Measurements from ENCODE around the gene ENOX1. TPM values are rescaled to one million over a fixed set of nuclear protein-coding genes. Genes with fewer than 3 reads are reported as not detected.

The ENOX1 gene
- total RNA-seq, 2 experiments from 2014 or later: 0.07 to 0.19 TPM

DNA sequence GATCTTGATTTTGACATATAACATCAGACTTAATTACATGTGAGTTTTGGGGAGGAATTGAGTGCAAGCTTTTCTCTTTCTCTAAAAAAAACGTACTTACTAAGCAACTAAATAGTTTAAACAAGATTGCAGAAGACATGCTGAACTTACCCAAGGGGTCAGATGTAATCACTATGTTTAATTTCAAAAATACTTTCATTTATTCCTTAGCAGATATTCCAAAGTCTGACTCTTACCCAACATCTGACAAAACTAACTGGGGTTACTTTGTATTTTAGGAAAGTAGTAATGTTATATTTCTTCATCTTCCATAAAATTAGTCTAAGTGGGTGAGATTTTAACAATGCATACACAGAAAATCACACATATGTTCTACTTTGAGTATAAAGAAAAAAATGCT is 493.2 kb downstream of the ENOX1 start:
- Mint-ChIP-seq H3K4me1 (no peaks in the 10 kb centered on the region), H3K27me3 (peaks cover 16% of the 10 kb centered on the region), H3K4me3 (no peak overlapping the region), H3K36me3 (ENCODE audit: low read depth) (no peaks in the 10 kb centered on the region), H3K9me3 (no peaks in the 10 kb centered on the region), H3K27ac (no peak overlapping the region)
- ChIA-PET POLR2A (no interaction called here), CTCF (interaction anchor here (0.5 to 1.0 kb wide), 2 partner anchors 27 to 53 kb away, joined by 3 read pairs; no protein-coding TSS in a partner anchor)
- no peak for DNase-seq

- Mint-ChIP-seq H3K9me3 (no peaks in the 10 kb centered on the region), H3K36me3 (ENCODE audit: low read depth) (no peaks in the 10 kb centered on the region), H3K4me1 (no peaks in the 10 kb centered on the region), H3K4me3 (no peak overlapping the region), H3K27ac (no peak overlapping the region), H3K27me3 (peaks cover 14% of the 10 kb centered on the region)
- CTCF ChIA-PET: interaction anchor here (1.0 kb wide), 1 partner anchor 27 kb away, joined by 3 read pairs; no protein-coding TSS in a partner anchor
- POLR2A ChIA-PET: no interaction called here
- no peak for DNase-seq
These were observed 493.8 kb downstream of the ENOX1 start for GRCh38 chr13:43293008-43293407.

DNA sequence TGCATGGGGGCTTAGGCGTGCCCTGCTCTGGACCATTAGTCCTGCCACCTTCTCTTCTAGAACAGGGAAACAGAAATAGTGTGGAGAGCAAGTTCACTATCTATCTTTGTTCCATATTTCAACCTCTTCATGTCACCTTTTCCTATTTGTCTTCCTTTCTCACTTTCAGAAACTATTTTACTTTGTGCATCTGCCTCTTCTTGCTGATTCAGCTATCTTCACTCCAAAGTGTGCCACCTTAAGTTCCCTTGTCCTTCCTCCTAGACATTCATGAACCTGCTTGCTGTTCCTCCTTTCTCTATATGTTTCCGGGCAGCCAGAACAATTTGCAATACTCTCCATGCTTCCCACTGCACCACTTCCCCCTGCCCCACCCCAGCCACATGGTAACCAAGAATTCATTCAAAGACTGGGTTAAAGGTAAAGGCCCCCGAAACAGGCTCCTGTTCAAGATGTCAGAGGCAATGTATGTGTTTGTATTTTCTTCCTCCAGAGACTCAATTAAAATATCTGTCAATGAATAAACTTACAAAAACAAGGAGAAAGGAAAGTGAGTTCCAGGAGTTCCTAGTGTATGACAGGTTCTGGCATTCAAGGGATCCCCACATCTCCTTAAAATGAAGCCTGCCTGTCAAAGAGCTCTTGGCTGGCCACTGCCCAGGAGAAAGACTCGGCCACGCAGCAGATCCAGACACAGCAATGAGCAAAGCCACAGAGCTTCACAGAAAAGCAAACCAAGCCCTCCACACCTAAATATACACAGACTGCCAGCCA is 495.3 kb downstream of the ENOX1 start:
- ChIA-PET CTCF (no interaction called here), POLR2A (no interaction called here)
- Mint-ChIP-seq H3K4me1 (no peaks in the 10 kb centered on the region), H3K36me3 (ENCODE audit: low read depth) (no peaks in the 10 kb centered on the region), H3K27me3 (peaks cover 10% of the 10 kb centered on the region), H3K27ac (no peak overlapping the region), H3K9me3 (no peaks in the 10 kb centered on the region), H3K4me3 (no peak overlapping the region)
- DNase-seq: no peak

GRCh38 chr13:43289470-43290255 is 497.1 kb downstream of the ENOX1 start:
- H3K36me3 Mint-ChIP-seq (ENCODE audit: low read depth): no peaks in the 10 kb centered on the region
- ChIA-PET CTCF (no interaction called here), POLR2A (no interaction called here)
- no peaks in the 10 kb centered on the region for H3K4me1 Mint-ChIP-seq
- H3K4me3 Mint-ChIP-seq: no peak overlapping the region
- no peaks in the 10 kb centered on the region for H3K9me3 Mint-ChIP-seq
- H3K27ac Mint-ChIP-seq: no peak overlapping the region
- DNase-seq: no peak
- H3K27me3 Mint-ChIP-seq: peaks cover 10% of the 10 kb centered on the region

DNA sequence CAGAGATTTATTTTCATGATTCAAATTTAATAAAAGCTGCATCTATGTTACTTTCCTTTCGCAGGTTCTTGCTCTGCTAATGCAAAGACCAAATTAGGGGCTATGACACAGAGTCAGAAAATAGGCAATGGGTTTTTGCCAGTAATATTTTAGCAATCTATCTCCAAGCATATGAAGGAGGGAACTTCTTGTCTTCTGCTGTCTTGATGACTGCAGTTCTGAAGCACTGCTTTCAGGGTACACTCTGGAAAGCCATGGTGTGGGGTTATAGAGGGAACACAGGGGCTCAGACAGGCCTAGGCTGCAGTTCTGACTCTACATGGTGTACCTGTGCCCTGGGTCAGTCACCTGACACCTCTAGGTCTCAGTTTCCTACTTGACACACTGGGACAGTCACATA is 500.0 kb downstream of the ENOX1 start:
- CTCF ChIA-PET: no interaction called here
- DNase-seq: no peak
- Mint-ChIP-seq H3K4me1 (no peaks in the 10 kb centered on the region), H3K27ac (no peak overlapping the region), H3K27me3 (peaks cover 10% of the 10 kb centered on the region), H3K36me3 (ENCODE audit: low read depth) (no peaks in the 10 kb centered on the region), H3K4me3 (no peak overlapping the region), H3K9me3 (no peaks in the 10 kb centered on the region)
- POLR2A ChIA-PET: no interaction called here

GRCh38 chr13:43285933-43286597 is 500.7 kb downstream of the ENOX1 start:
- H3K36me3 Mint-ChIP-seq (ENCODE audit: low read depth): no peaks in the 10 kb centered on the region
- H3K9me3 Mint-ChIP-seq: no peaks in the 10 kb centered on the region
- H3K4me3 Mint-ChIP-seq: no peak overlapping the region
- DNase-seq: no peak
- ChIA-PET POLR2A (no interaction called here), CTCF (no interaction called here)
- H3K27ac Mint-ChIP-seq: no peak overlapping the region
- H3K27me3 Mint-ChIP-seq: peaks cover 10% of the 10 kb centered on the region
- H3K4me1 Mint-ChIP-seq: no peaks in the 10 kb centered on the region

DNA sequence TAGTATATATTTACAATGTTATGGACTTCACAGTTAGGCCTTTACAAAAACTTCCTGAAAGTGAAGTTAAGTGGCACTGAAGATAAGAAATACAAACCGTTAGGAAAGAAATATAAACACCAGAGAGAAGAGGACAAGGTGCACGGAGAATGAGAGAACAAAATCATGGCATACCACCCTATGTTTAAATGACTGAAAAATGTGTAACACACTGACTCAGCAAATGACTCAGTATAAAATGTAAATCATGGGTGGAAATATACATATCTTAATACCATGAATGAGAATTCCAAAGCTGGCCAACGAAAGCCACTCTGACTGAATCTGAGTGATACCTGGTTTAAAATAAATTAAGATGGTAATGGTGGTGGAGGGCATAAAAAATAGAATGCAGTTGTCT is 502.6 kb downstream of the ENOX1 start:
- Mint-ChIP-seq H3K4me1 (no peaks in the 10 kb centered on the region), H3K4me3 (no peak overlapping the region), H3K36me3 (ENCODE audit: low read depth) (no peaks in the 10 kb centered on the region), H3K27me3 (peaks cover 5% of the 10 kb centered on the region), H3K9me3 (no peaks in the 10 kb centered on the region), H3K27ac (no peak overlapping the region)
- DNase-seq: no peak
- ChIA-PET POLR2A (no interaction called here), CTCF (no interaction called here)

DNA sequence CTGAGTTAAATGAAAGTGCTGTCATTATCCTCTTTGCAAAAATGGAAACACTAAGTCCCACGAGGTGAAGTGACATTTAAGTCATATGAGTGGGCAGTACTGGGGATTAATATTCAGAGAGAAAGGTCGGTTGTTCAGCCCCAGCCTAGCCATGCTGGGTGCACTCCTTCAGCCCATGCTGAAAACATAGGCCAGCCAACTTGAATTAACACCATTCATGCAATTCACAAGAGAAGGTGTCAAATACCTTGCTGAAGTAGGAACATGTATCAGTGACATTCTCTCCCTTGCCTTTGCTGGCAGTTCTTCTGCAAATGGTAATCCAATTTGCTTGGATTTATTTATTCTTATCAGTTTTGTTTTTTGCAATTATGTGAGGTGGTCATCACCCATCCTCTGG is 507.1 kb downstream of the ENOX1 start:
- no peak for DNase-seq
- H3K9me3 Mint-ChIP-seq: no peaks in the 10 kb centered on the region
- H3K36me3 Mint-ChIP-seq (ENCODE audit: low read depth): no peaks in the 10 kb centered on the region
- H3K4me3 Mint-ChIP-seq: no peak overlapping the region
- peaks cover 2% of the 10 kb centered on the region for H3K27me3 Mint-ChIP-seq
- ChIA-PET POLR2A (no interaction called here), CTCF (no interaction called here)
- H3K27ac Mint-ChIP-seq: no peak overlapping the region
- H3K4me1 Mint-ChIP-seq: no peaks in the 10 kb centered on the region

DNA sequence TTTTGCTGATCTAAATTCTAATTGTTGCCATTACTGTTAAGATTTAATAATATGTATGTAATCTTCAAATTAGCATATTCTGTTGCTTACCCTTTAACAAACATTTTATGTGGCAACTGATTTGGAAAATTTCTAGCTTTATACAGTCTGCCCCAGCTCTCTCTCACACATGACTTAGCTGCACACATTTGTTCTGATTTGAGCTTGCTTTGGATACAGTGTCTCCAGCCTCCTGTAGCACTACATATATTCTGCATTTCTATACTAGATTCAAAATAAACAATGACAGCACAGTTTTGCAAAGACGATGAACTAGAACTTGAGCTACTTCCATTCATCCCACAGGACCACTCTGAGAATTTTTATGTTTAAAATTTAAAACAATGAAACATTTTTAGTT is 508.6 kb downstream of the ENOX1 start:
- no peak overlapping the region for H3K4me3 Mint-ChIP-seq
- H3K4me1 Mint-ChIP-seq: no peaks in the 10 kb centered on the region
- no peak overlapping the region for H3K27ac Mint-ChIP-seq
- ChIA-PET POLR2A (no interaction called here), CTCF (no interaction called here)
- DNase-seq: no peak
- peaks cover 2% of the 10 kb centered on the region for H3K27me3 Mint-ChIP-seq
- no peaks in the 10 kb centered on the region for H3K9me3 Mint-ChIP-seq
- no peaks in the 10 kb centered on the region for H3K36me3 Mint-ChIP-seq (ENCODE audit: low read depth)

- Mint-ChIP-seq H3K4me1 (no peaks in the 10 kb centered on the region), H3K27ac (no peak overlapping the region), H3K4me3 (no peak overlapping the region), H3K36me3 (ENCODE audit: low read depth) (no peaks in the 10 kb centered on the region), H3K9me3 (no peaks in the 10 kb centered on the region), H3K27me3 (peaks cover 2% of the 10 kb centered on the region)
- ChIA-PET CTCF (no interaction called here), POLR2A (no interaction called here)
- no peak for DNase-seq
These were observed 509.6 kb downstream of the ENOX1 start for GRCh38 chr13:43277142-43277541.

DNA sequence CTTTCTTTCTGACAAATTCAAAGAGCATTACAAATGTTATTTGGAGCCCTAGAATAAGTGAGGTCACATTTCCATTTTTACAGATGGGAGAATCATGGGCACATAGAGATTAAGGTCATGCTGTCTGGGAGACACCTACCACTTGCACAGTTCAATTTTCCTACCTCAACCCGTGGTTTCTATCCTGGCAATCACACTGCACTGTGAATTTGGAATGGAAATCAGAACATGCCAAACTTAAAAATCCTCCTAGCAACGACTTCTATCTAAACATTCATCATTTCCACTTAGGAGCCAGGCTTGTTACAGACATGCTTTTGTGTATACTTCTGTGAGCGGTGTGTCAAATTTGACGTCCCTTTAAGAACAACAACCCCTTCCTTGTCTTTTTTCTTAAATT is 511.9 kb downstream of the ENOX1 start:
- no peaks in the 10 kb centered on the region for H3K36me3 Mint-ChIP-seq (ENCODE audit: low read depth)
- ChIA-PET CTCF (interaction anchor here (0.5 kb wide), 1 partner anchor 486 kb away, joined by 3 read pairs; no protein-coding TSS in a partner anchor), POLR2A (no interaction called here)
- DNase-seq: no peak
- H3K4me1 Mint-ChIP-seq: no peaks in the 10 kb centered on the region
- H3K27me3 Mint-ChIP-seq: peaks cover 2% of the 10 kb centered on the region
- H3K9me3 Mint-ChIP-seq: no peaks in the 10 kb centered on the region
- no peak overlapping the region for H3K27ac Mint-ChIP-seq
- H3K4me3 Mint-ChIP-seq: no peak overlapping the region

GRCh38 chr13:43273362-43273761 is 513.4 kb downstream of the ENOX1 start:
- no peak for DNase-seq
- Mint-ChIP-seq H3K27me3 (peaks cover 2% of the 10 kb centered on the region), H3K4me3 (no peak overlapping the region), H3K27ac (no peak overlapping the region), H3K4me1 (no peaks in the 10 kb centered on the region), H3K9me3 (no peaks in the 10 kb centered on the region), H3K36me3 (ENCODE audit: low read depth) (no peaks in the 10 kb centered on the region)
- POLR2A ChIA-PET: no interaction called here
- CTCF ChIA-PET: no interaction called here

DNA sequence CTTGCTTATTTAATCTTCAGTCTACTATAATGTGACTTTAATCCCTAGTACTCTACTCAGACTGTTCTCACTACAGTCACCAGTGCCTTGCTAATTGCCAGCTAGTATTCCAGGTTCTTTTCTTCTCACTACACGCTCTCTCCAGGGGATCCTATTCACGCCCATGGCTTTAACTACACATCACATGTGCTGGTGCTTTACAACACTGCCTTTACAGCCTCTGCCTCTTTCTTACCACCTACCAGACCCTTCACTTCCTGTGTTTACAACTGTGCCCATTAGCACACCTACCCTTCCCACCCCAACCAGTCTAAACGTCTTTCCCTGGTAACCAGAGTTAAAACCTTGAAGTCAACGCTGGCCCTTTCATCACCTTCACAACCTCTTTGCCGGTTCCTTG is 513.9 kb downstream of the ENOX1 start:
- Mint-ChIP-seq H3K9me3 (no peaks in the 10 kb centered on the region), H3K36me3 (ENCODE audit: low read depth) (no peaks in the 10 kb centered on the region), H3K27me3 (peaks cover 2% of the 10 kb centered on the region), H3K4me1 (no peaks in the 10 kb centered on the region), H3K27ac (no peak overlapping the region), H3K4me3 (no peak overlapping the region)
- CTCF ChIA-PET: no interaction called here
- no peak for DNase-seq
- POLR2A ChIA-PET: no interaction called here
